Hepatocyte (in vitro differentiated cells): ENCODE data around the gene WNT7B.

Source experiments
- CTCF ChIP-seq: fragments of 200-600 bp; sonication (generic); IDR thresholded peaks from 2 replicates; pipeline ENCODE4 v1.5.1; 2016; ENCODE audit warnings: antibody characterized with exemption, mild to moderate bottlenecking; ENCODE audit not compliant: poor library complexity
- EZH2 ChIP-seq: fragments of 200-600 bp; sonication (generic); IDR thresholded peaks from 2 replicates; pipeline ENCODE4 v1.6.1; 2016; ENCODE audit warnings: antibody characterized with exemption, mild to moderate bottlenecking, borderline replicate concordance
- EZH2phosphoT487 ChIP-seq: fragments of 200-600 bp; sonication (generic); IDR thresholded peaks from one replicate; pipeline ENCODE4 v1.6.1; 2018; ENCODE audit warnings: antibody characterized with exemption, mild to moderate bottlenecking, low read depth, moderate library complexity; ENCODE audit not compliant: unreplicated experiment, severe bottlenecking

DNA sequence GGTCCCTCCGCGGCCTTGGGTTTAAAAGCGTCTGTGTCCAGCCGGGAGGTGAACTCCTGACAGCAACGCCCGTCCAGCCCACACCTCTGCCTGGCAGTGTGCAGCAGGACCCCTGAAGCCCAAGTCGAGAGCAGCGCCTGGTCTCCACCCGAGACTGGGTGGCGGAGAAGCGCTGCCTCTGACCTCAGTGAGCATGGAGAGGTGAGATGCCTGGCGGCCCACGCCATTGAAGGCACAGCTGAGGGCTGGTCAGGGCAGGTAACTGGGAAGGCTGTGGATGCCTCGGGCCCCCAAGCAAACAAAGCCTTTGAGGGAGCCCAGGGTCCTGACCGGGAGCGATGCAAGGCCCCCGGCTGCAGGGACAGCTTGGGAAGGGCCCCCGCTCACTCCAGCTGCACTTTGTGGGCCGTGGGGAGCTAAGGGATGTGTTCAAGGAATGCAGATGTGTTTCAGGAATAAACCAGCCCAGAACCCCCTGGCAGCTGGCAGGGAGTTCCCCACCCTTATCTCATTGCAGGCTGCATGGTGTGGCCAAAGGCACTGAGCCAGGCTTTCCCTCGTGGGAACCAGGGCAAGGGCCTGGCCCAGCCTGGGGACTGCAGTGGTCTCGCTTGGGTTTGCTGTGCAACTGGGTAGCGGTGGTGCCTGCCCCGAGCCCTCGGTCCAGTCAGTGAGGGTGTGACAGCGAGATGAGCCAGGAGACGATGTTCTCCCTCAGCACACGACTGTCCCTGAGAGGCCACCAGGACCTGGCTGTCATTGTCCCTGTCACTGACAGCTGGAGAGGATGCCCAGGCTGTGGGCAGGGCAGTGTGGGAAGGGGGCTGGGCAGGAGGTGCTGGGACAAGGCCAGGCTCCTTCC, 92.5 kb downstream of the WNT7B start:
- TF ChIP-seq CTCF: no peak
- no peak for TF ChIP-seq EZH2phosphoT487
- TF ChIP-seq EZH2: no peak
